ENCODE results near the gene ADGRA3.

GRCh38 chr4:22524895-22525294 lies 9.0 kb upstream of the ADGRA3 start:
- no peak for TF ChIP-seq ZNF341 (tag by site-specific recombination; IDR thresholded peaks at IDR 0.05; ENCODE audit: low read depth)
- no peak for TF ChIP-seq ZNF248 (tag by site-specific recombination; IDR thresholded peaks at IDR 0.05)
- no peak for TF ChIP-seq CTCF (tag by site-specific recombination; IDR thresholded peaks at IDR 0.05)
- no peak for TF ChIP-seq ZNF18 (tag by site-specific recombination; IDR thresholded peaks at IDR 0.05)
- no peak for TF ChIP-seq PBX3 (CRISPR knock-in tag; IDR thresholded peaks at IDR 0.05)
- no peak for TF ChIP-seq REST (tag by site-specific recombination; IDR thresholded peaks at IDR 0.05)
- TF ChIP-seq ZBTB11 (tag by site-specific recombination; conservative IDR thresholded peaks at IDR 0.05; ENCODE audit: low read depth), result no peak
- no peak for TF ChIP-seq ZNF639 (tag by site-specific recombination; IDR thresholded peaks at IDR 0.05)
- TF ChIP-seq ZNF548 (tag by site-specific recombination; IDR thresholded peaks at IDR 0.05), result no peak
- no peak for TF ChIP-seq ZNF664 (tag by site-specific recombination; IDR thresholded peaks at IDR 0.05)
- TF ChIP-seq ZNF600 (tag by site-specific recombination; IDR thresholded peaks at IDR 0.05), result no peak
- no peak for TF ChIP-seq PATZ1 (tag by site-specific recombination; IDR thresholded peaks at IDR 0.05)

All from HEK293 (cell line).